GM18498 (cell line): ENCODE results near the gene NRN1L.
A peak's percentile ranks its signal among the peaks of the same experiment; 100 is the strongest.
"Not testable (repeated sequence)": the region's sequence is repeated elsewhere in the genome, so short reads cannot be mapped to it uniquely, and the experiment has no call there.

Source experiments
- ATAC-seq: cut with Tn5 transposase; IDR thresholded peaks from one replicate; pipeline ENCODE4 v1.9.1; 2021; ENCODE audit warnings: mild to moderate bottlenecking, moderate library complexity; ENCODE audit not compliant: unreplicated experiment

The NRN1L gene

DNA sequence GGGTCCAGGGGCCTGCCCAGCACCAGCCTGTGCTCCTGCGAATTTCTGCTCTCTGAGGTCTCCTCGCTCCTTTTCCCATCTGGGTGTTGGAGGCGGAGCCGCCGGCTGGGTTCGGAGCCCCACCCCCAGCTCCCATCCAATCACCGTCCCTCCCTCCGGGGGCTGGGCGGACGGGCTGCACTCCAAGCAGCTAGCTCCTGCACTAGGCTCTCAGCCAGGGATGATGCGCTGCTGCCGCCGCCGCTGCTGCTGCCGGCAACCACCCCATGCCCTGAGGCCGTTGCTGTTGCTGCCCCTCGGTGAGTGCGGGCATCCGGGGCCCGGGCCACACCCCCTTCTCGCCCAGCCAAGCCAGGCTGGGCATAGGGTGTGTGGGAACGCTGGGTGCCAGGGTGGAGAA, at the start of gene NRN1L:
TSS of gene NRN1L (plus strand) at position 202 of the 400 bp plus-strand sequence. CDS start at position 221, 19 bp downstream.
- no peak for ATAC-seq

DNA sequence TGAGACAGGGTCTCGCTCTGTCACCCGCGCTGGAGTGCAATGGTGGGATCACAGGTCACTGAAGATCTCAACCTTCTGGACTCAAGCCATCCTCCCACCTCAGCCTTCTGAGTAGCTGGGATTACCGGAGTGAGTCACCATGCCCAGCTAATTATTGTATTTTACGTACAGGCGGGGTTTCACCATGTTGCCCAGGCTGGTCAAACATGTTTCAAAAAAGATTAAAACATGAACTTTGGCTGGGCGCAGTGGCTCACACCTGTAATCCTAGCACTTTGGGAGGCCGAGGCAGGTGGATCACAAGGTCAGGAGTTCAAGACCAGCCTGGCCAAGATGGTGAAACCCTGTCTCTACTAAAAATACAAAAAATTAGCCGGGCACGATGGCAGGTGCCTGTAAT, 47.5 kb upstream of the NRN1L start:
- ATAC-seq, result not testable (repeated sequence)

DNA sequence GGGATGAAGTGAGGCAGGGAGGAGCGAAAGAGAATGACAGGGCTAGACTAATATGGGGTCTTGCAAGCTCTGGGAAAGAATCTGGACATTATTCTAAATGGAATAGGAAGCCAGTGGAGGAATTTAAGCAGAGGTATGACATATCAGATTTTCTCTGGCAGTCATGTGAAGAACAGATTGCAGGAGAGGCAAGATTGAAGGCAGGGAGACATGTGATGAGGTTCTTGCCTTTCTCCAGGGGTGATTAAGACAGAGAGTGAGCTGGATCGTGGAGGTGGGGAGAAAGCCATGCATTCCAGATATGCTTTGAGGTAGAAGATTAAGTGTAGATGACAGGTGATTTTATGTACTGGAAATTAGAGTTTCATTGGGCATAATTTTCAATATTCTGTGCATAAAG, 46.9 kb upstream of the NRN1L start:
- no peak for ATAC-seq

DNA sequence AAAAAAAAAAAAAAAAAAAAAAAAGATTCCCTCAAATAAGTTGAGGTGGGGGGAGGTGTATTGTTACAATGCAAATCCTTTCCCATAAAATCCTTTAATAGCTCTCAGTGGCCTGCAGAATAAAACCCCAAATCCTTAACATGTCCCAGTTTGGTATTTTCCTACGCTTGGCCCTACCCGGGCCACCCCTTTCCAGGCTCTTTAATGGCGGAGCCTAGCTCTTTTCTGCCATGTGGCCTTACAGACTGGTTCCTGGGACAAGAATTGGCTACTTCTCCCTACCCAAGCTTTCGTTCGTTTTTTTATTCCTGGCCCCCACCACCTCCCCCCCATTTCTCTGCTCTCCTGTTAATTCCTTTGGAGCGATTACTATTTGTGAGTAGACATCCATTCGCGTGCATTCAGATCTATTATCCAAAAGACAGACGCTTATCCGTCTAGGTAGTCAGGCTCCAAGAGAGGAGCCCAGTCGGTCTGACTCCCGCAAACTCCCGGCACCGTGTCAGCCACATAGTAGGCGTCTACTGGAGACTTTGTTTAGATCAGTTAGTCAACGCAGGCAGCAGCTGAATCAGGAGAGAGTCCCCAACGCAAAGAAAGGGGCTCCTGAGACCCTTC, 43.4 kb upstream of the NRN1L start:
- no peak for ATAC-seq

DNA sequence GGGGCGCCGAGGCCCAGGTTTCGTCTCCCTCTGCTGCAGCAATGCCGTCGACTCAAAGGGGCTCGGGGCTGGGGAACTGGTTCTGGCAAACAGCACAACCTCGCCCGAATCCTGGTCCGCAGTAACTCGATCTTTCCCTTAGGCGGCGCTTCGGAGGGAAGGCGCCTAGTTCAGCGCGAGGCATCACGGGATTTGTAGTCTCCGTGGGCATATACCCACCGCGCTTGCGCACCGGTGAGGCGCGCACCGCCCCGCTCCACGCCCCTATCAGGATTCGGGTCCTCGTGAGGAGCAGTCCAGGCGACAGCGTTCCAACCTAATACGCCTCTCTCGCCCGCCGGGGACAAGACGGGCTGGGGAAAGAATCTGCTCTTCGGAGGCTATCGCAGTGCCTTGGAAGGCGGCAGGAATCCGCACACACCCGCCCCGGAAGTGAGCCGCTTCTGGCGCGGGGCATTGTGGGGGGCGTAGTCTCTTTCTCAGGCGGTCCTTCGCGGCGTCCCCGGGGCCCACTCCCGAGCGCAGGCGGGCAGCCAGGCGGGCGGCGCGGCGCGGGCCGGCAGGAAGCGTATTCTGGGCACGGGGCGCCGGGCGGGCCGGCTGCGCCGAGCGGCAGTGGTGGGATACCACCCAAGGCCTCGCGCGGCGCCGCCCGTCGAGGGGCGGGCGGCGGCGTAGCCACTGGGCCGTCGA, 42.7 kb upstream of the NRN1L start, which contains the start of gene THAP11:
TSS of gene THAP11 (plus strand) at position 505 of the 693 bp plus-strand sequence. CDS start 235 bp downstream, outside the sequence.
- peak; percentile 44 for ATAC-seq

DNA sequence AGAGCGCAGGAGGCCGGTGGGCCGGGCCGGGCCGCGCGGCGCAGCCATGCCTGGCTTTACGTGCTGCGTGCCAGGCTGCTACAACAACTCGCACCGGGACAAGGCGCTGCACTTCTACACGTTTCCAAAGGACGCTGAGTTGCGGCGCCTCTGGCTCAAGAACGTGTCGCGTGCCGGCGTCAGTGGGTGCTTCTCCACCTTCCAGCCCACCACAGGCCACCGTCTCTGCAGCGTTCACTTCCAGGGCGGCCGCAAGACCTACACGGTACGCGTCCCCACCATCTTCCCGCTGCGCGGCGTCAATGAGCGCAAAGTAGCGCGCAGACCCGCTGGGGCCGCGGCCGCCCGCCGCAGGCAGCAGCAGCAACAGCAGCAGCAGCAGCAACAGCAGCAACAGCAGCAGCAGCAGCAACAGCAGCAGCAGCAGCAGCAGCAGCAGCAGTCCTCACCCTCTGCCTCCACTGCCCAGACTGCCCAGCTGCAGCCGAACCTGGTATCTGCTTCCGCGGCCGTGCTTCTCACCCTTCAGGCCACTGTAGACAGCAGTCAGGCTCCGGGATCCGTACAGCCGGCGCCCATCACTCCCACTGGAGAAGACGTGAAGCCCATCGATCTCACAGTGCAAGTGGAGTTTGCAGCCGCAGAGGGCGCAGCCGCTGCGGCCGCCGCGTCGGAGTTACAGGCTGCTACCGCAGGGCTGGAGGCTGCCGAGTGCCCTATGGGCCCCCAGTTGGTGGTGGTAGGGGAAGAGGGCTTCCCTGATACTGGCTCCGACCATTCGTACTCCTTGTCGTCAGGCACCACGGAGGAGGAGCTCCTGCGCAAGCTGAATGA, 42.0 kb upstream of the NRN1L start:
- peak; percentile 18 for ATAC-seq

DNA sequence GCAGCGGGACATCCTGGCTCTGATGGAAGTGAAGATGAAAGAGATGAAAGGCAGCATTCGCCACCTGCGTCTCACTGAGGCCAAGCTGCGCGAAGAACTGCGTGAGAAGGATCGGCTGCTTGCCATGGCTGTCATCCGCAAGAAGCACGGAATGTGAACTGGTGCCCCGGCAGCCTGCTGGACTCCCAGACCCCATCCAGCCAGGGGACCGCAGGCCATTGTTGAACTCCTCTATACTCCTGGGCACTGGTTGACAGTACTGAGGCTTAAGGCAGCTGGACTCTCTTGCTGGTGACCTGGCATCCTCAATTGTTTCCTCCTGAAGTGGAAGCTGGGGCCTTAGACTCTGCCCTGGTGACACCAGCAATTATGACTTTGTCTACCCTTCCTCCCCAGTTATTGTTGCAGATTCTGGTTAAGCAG, 41.3 kb upstream of the NRN1L start:
- ATAC-seq, result no peak

DNA sequence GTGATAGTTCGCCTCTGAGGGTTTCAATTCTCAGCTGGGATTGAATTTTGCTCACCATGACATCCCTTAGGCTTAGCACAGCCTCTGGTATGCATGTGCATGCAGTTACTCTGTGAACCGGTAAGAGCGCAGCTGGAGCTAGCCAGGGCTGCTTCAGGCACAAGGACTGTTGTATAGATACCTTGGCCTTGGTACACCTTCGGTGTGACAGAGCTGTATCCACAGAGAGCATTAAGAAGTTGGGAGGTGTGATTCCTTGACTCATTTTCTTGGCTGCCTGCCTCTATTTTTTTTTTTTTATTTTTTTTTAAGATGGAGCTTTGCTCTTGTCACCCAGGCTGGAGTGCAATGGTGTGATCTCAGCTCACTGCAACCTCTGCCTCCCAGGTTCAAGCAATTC, 40.2 kb upstream of the NRN1L start:
- ATAC-seq, result no peak

DNA sequence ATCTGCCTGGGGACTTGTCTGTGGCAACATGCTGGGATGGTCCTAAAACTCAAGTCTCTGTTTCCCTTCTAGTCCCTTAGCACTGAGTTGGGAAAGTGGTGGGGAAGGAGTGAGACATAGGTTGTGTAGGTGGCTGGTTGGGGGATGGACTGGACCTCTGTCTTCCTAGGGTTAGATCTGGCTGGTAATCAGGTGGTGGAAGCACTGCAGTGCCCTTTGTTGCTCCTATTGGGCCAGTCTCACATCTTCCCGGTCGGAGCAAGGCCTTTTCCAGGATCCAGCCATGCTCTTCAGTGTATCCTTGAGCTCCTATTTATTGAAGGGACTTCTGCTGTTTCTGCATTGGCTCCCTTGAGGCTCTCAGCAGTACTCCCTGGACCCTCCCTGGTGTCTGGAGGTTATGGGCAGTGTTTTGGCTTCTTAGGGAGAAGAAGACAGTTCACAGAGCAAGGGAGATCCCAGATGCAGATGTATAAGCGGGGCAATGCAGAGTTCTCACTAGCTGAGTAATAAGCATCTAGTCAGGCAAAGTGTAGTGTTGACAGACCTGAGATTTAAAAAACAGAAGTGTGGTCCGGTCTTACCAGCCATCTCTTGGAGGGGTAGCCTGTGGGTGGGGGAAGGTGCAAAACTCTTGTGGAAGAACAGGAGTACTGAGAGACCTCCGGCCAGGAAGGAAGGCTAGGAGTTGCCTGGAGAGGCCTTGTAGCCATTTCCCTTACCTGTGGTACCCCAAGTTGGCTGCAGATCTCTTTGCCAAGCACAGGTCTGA, 39.2 kb upstream of the NRN1L start:
- ATAC-seq, result no peak

DNA sequence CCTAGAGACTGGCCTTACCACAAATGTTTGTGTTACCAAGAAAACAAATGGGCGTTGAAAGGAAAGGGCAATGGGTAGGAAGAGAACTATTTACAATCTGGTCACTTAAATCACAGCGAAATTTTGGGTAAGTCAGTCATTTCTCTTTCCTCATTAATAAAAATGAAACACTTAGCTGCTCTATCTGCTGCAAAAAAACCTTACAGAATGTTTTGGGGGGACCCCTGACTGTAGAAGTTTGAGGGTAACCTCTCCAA, 38.7 kb upstream of the NRN1L start:
- no peak for ATAC-seq

DNA sequence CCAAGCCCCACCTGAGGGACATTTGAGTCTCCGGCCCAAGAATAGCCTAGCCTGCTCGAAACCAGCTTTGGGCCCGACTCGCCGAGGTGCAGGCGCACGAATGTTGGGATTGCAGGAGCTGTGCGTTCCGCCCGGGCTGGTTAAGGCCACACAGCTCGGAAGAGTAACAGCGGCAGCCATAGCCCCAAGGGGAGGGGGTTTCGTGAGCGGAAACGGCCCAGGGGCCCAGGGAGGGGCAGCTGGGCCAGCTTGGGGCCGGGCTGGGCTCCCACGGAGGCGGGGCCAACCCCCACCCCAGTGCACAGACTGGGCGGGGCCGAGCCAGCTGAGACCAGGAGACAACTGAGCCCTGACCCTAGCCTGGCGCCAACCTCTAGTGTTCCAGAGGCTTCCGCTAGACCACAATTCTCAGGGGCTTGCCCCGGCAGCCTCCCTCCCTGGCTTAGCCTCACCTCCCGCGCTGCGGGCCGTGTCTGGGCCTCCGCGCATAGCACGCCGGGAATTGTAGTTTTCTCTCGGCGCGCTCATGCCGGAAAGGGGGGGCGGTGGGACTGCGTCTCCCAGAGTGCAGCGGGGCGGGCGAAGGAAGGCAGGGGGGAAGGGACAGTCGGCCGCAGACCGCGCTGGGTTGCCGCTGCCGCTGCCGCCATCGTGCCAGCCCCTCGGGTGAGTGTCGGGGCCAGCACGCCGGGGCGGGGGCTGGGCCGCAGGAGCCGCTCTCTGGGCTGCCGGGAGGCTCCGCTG, 38.2 kb upstream of the NRN1L start, which contains the start of gene NUTF2:
TSS of gene NUTF2 (plus strand) at position 614 of the 744 bp plus-strand sequence. CDS start 18,198 bp downstream, outside the sequence.
- peak; percentile 61 for ATAC-seq

DNA sequence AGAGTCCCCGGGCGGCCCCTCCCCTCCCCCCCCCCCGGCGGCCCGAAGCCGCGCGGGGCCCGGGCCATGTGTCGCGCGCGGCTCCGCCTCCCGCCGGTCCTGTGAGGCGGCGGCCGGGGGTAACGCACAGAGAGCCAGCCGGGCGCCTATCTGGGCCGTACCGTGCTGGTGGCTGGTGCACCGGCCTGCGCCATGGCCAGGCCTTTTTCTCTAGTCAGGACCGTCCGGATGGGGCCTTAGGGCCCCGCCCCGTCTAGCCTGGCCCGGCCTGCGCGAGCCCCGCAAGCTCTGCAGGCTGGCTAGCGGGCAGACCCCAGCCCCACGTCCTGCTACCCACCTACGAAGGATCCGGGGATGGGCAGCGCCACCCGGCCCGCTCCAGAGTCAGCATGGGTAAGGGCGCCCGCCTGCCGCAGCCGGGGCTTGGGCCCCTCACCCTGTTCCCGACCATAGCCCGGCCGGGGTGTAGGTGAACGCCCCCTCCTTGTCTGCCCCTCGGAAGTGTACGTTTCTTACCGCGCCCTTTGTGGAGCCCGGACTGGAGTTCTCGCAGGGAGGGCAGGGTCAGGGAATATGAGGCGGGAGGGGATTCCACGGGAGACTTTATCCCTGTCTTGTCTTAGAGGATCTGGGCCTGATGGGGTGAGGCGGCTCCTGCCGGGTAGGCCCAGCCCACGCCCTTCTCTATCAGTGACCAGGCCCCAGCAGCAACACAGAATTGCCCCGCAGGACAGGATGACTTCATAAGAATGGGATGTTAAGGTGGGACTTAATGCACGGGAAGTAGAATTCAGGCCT, 37.4 kb upstream of the NRN1L start, which contains the start of gene CENPT:
TSS of gene CENPT (minus strand) at position 630 of the 798 bp plus-strand sequence. CDS start 13,834 bp downstream, outside the sequence.
- ATAC-seq, result peak; percentile 44

DNA sequence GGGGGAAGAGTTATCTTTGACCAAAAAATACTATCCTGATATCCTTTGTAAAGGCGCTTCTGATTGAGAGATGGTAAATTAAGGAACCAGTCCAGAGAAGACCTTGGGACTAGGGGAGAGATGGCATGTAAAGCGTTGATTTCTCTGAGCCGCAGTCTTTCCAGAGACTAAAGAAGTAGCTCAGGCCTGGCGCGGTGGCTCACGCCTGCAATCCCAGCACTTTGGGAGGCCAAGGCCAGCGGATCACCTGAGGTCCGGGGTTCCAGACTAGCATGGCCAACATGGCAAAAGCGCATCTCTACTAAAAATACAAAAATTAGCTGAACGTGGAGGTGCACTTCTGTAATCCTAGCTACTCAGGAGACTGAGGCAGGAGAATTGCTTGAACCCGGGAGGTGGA, 36.6 kb upstream of the NRN1L start:
- no peak for ATAC-seq

DNA sequence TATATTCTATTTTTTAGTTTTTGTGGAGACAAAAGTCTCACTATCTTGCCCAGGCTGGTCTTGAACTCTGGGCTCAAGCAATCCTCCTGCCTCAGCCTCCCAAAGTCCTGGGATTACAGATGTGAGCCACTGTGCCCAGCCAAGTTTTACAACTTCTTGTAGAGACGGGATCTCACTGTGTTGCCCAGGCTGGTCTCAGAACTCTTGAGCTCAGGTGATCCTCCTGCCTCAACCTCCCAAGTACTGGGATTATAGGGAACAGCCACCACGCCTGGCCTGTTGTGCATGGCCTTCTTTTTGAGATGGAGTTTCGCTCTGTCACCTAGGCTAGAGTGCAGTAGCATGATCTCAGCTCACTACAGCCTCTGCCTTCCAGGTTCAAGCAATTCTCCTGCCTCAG, 31.0 kb upstream of the NRN1L start:
- ATAC-seq, result no peak

DNA sequence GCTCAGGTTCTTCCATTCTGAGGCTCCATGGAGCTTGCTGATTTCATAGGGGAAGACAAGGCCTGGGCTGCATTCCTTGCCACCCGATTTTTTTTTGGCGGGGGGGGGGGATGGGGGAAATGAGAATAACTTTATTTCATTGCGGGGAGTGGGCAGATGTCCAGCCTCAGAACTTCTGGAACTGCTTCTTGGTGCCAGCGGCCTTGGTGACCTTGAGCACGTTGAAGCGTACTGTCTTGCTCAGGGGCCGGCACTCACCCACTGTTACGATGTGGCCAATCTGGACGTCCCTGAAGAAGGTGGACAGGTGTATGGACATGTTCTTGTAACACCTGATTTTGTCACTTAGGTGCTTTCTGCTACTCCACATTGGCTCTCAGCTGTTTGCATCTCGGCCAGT, 28.9 kb upstream of the NRN1L start:
- no peak for ATAC-seq

DNA sequence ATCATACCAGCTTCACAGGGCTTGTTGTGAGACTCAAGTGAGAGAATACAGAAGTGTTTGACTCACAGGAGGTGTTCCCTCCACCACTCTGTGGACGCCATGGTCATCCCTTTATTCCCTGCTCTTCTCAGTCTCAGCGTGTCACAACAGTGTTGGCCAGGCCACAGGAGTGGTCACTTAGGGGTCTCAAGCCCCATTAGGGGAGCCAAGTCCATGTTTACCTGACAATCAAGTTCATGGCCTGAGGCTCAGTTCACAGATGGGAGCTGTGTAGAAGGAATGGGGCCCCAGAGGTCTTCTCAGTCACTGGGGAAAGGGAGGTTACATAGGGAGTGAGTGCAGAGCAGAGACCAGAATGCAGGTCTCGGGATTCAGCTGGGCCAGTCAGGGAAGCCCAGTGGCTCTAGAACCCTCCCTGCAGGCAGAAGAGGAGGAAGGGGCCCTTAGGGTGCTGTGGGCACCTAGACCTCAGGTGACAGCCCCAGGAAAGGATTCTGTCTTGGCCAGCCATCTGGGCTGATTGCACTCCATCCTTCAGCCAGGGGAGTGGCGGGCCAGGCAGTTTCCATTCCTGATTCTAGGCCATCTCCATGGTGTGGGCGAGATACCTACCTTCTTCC, 27.6 kb upstream of the NRN1L start:
- no peak for ATAC-seq

DNA sequence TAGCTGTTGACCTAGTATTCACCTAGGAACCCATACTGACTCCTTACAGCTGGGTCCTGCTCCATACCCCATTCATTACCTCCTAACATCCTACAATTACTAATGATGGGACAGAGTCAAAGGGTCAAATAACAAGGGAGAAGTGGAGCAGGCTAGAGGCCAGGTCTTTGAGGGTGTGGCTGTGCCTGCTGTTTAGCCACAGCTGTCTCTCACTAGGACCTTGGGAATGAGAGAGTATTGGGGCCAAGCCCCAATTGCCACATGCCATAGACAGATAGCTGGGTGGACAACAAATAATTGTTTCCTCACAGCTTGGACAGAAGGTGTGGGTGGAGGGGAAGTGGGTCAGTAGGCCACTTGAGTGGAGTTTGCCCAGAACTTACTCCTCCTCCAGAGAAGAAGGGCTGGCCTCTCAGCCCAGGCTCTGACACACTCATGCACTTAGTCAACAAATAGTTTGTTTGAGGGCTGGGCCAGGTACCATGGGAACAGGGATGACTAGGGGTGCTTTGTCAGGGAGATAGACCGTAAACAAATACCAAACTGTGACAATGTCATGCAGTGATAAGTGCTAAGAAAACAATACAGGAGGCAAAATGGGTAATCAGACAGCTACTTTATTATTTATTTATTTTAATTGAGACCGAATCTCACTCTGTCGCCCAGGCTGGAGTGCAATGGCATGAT, 27.0 kb upstream of the NRN1L start:
- no peak for ATAC-seq

DNA sequence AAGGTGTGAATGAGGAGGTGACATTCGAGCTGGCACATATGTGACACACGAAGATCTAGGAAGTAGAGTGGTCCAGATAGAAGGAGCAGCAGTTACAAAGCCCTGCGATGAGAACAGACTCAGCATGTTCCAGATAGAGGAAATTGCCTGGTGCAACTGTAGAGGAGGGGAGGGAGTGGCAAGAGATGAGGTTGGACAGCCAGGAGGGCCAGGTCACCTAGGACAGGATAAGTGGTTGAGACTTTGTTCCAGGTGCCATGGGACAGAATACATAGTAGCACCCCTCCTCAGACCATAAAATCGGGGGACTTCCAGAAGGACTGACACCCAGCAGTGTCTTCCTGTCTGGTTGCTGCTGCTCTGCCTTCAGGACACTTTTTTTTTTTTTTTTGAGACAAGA, 26.2 kb upstream of the NRN1L start:
- ATAC-seq, result no peak
